Activated naive CD4-positive, alpha-beta T cell treated with anti-CD3 and anti-CD28 coated beads, Interleukin-2, amount 50 U/mL, for 72 hours (primary cell): Measurements from ENCODE around the gene NPAS2. TPM values are rescaled to one million over a fixed set of nuclear protein-coding genes. Genes with fewer than 3 reads are reported as not detected.
A peak's percentile ranks its signal among the peaks of the same experiment; 100 is the strongest.

ENCODE experiments used
- ATAC-seq, 2 donors: fragments of 150-1000 bp; cut with Tn5 transposase; 2 replicates each; pipeline ENCODE4 v1.10.0; 2021; ENCODE audit warnings: mild to moderate bottlenecking in 2 of 2, moderate library complexity in 2 of 2
- DNase-seq, 2 donors: peaks; one replicate each; pipeline ENCODE4 v3.0.0; 2021 to 2022; ENCODE audit warnings: low spot score in 2 of 2
- H3K27ac Mint-ChIP-seq, 2 donors: one replicate each; pipeline ENCODE4 v1.8.0; 2022; ENCODE audit warnings: mild to moderate bottlenecking in 2 of 2, mixed read lengths in 2 of 2
- H3K36me3 Mint-ChIP-seq, 2 donors: one replicate each; pipeline ENCODE4 v1.8.0; 2022; ENCODE audit warnings: mixed read lengths in 2 of 2
- H3K9me3 Mint-ChIP-seq, 2 donors: one replicate each; pipeline ENCODE4 v1.8.0; 2022; ENCODE audit warnings: mixed read lengths in 2 of 2
- total RNA-seq, 2 donors: library from RNA; stranded (reverse); gene quantifications; one replicate each; pipeline ENCODE4 v1.2.3, GENCODE V29; 2022

The NPAS2 gene
- total RNA-seq, 2 donors from 2014 or later, result 3.1 to 20.9 TPM

DNA sequence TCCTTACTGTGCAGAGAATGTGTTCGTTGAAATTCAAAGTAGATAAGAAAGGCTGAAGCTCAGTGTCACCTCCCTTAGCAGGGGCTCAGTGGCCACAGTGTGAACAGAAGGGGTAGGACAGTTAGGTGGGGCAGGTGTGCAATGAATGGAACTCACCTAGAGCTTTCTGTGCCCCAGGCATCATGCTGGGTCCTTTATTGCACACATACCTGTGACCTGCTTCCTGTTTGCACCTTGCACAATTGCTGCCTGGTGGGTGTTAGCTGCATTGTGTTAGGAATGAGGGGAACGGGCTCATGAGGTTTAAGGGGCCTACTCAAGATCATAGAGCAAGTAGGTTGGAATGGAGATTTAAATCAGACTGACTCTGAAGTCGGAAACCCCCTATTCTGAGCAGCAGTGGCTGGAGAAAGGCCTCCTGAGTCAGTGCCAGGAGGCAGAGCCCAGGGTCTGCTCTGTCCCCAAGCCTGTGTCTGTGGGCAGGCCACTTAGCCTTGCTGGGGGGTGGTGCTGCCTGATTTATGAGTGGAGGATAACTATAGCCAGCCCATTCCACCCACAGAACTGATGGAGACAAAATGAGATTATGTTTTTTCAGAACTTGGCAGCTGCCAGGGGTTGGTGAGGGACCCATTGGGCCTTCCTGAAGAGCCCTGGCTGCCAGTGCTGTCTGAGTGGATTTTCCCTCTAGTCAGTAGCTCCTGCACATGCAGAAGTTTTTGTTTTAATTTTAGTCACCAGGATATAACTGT is 76.2 kb downstream of the NPAS2 start:
- peak overlapping the region in 1 of 2 donors; percentile 14 for H3K27ac Mint-ChIP-seq
- H3K36me3 Mint-ChIP-seq, result peaks cover 0 to 26% of the 10 kb centered on the region in 2 donors
- H3K9me3 Mint-ChIP-seq, result peaks cover 0 to 6% of the 10 kb centered on the region in 2 donors
- DNase-seq, result no peak
- ATAC-seq, result no peak

DNA sequence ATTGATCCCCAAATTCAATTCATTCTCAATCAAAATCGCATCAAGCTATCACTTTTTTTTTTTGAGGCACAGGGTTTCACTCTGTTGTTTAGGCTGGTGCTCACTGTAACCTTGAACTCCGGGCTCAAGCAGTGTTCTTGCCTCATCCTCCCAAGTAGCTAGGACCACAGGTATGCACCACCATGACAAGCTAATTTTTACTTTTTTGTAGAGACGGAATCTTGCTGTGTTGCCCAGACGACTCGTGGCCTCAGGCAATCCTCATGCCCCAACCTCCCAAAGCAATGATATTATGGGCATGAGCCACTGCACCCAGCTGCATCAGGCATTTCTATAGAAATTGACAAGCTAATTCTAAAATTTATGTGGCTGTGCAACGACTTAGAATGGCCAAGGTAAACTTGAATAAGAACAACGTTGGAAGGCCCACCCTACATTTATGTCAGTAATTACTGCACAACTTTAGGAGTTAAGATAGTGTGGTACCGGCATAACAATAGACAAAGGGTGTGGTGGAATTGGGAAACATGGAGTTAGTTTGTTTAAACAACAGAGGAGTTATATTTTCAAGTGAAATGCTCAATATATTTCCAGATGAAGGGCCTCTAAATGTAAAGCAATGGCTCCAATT is 78.2 kb downstream of the NPAS2 start:
- H3K36me3 Mint-ChIP-seq, result peaks cover 0 to 26% of the 10 kb centered on the region in 2 donors
- DNase-seq (no peak), ATAC-seq (no peak)
- H3K27ac Mint-ChIP-seq, result no peak overlapping the region
- H3K9me3 Mint-ChIP-seq, result peaks cover 0 to 6% of the 10 kb centered on the region in 2 donors

DNA sequence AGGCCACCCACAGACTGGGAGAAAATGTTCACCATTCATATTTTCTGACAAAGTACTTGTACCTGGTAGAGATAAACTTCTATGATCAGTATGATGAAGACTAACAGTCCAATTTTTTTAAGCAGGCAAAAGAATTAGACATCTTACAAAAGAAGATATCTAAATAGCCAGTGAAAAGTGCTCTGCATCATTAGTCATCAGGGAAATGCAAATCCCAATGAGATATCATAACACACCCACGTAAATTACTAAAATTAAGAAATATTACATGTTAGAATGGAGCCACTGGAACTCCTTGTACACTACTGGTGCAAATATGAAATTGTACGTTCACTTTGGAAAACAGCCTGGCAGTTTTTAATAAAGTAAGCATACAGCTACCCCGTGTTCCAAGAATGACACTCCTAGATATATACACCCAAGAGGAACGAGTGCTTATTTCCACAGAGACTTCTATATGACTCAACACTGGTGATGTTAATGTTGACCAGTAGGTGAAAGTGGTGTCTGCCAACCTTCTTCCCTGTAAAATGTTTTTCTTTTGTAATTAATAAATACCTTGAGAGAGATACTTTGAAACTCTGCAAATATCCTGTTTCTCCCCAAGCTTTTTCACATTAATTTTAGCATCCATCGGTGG is 80.3 kb downstream of the NPAS2 start:
- H3K27ac Mint-ChIP-seq, result no peak overlapping the region
- no peak for DNase-seq
- peaks cover 0 to 6% of the 10 kb centered on the region in 2 donors for H3K9me3 Mint-ChIP-seq
- ATAC-seq, result no peak
- H3K36me3 Mint-ChIP-seq, result peaks cover 0 to 26% of the 10 kb centered on the region in 2 donors

GRCh38 chr2:100902817-100903405 is 83.0 kb downstream of the NPAS2 start:
- peaks cover 0 to 3% of the 10 kb centered on the region in 2 donors for H3K9me3 Mint-ChIP-seq
- H3K36me3 Mint-ChIP-seq, result peaks cover 0 to 5% of the 10 kb centered on the region in 2 donors
- H3K27ac Mint-ChIP-seq, result peak overlapping the region in 1 of 2 donors; percentile 58
- ATAC-seq, result no peak
- no peak for DNase-seq

DNA sequence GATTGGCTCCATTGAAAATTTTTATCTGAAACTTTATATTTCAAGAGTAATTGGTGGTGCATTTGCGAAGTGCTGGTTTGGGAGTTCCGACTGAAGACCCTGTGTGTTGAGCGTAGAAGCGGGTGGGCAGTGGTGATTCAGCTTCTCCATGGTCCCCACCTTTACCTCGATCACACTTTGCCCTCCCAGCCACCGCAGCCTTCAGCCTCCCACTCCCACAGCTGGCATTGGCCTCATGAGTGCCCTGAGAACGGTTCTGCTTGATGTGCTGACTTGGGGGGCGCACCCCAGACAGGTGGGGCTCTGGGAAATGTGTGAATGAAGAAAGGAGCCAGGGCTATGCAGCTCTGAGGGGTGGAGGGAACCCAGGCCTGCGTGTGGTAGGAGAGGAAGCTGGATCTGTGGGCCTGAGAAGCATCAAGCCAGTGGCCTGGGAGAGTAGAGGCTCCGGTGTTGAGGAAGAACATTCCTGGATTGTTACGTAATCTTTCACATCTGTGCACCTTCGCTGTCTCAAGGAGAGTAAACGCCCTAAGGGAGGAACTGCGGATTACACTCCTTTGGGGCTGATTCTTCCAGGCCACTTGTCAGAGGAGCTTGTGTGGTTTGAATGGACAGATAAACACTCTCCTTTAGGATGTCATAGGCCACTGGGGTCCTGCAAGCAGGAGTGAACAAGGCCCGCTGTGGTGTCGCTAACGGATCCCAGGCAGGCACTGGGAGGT is 83.8 kb downstream of the NPAS2 start:
- peaks cover 0 to 3% of the 10 kb centered on the region in 2 donors for H3K9me3 Mint-ChIP-seq
- ATAC-seq (no peak), DNase-seq (no peak)
- no peak overlapping the region for H3K27ac Mint-ChIP-seq
- peaks cover 0 to 2% of the 10 kb centered on the region in 2 donors for H3K36me3 Mint-ChIP-seq

- DNase-seq, result no peak
- Mint-ChIP-seq H3K9me3 (peaks cover 0 to 4% of the 10 kb centered on the region in 2 donors), H3K36me3 (peaks cover 0 to 8% of the 10 kb centered on the region in 2 donors), H3K27ac (no peak overlapping the region)
- ATAC-seq, result peak in 1 of 2 donors; percentile 11
Measured at GRCh38 chr2:100905132-100905805, 85.3 kb downstream of the NPAS2 start.

DNA sequence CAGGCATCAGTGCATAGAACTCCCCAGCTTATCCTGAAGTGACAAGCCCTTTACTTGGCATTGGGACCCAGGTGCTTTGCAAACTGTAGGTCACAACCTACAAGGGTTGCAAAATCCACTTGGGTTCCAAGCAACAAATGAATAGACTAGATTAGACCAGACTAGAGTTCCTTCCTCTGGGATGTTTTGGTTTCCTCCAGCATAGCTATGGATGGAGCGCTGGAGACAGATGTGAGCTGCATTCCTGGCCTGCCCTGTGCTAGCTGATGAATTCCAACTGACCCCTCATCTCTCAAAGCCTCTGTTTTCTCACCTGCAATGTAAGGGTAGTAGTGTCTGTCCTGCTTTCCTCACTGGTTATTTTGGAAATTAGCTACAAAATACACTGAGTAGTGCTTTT is 86.2 kb downstream of the NPAS2 start:
- peaks cover 0 to 8% of the 10 kb centered on the region in 2 donors for H3K36me3 Mint-ChIP-seq
- DNase-seq (no peak), ATAC-seq (no peak)
- no peak overlapping the region for H3K27ac Mint-ChIP-seq
- peaks cover 0 to 4% of the 10 kb centered on the region in 2 donors for H3K9me3 Mint-ChIP-seq

GRCh38 chr2:100906679-100907078 is 86.7 kb downstream of the NPAS2 start:
- no peak for ATAC-seq
- no peak for DNase-seq
- Mint-ChIP-seq H3K36me3 (peaks cover 0 to 8% of the 10 kb centered on the region in 2 donors), H3K9me3 (peaks cover 0 to 4% of the 10 kb centered on the region in 2 donors), H3K27ac (no peak overlapping the region)

DNA sequence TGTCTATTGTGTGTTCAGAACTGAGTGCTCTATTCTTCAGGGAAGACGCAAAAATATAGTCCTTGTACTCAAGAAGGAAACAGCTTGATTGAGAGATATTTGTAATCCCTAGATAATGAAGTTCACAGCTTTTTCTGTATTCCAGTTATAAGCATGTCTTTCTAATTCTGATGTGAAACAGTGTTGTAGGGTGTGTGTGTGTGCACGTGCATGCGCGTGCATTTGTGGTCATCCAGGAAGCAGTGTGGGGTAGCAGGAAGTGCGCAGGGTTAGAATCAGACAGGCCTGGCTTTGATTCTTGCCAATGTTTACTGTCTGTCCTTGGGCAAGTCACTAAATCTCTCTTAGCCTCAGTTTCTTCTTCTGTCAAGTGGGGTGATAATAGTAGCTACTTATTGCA is 87.9 kb downstream of the NPAS2 start:
- no peak for DNase-seq
- no peak for ATAC-seq
- Mint-ChIP-seq H3K9me3 (peaks cover 0 to 4% of the 10 kb centered on the region in 2 donors), H3K27ac (no peak overlapping the region), H3K36me3 (peaks cover 0 to 9% of the 10 kb centered on the region in 2 donors)

GRCh38 chr2:100909534-100910081 is 89.7 kb downstream of the NPAS2 start:
- H3K27ac Mint-ChIP-seq, result no peak overlapping the region
- H3K9me3 Mint-ChIP-seq, result peaks cover 0 to 4% of the 10 kb centered on the region in 2 donors
- no peak for ATAC-seq
- no peak for DNase-seq
- peaks cover 8 to 24% of the 10 kb centered on the region in 2 donors for H3K36me3 Mint-ChIP-seq

DNA sequence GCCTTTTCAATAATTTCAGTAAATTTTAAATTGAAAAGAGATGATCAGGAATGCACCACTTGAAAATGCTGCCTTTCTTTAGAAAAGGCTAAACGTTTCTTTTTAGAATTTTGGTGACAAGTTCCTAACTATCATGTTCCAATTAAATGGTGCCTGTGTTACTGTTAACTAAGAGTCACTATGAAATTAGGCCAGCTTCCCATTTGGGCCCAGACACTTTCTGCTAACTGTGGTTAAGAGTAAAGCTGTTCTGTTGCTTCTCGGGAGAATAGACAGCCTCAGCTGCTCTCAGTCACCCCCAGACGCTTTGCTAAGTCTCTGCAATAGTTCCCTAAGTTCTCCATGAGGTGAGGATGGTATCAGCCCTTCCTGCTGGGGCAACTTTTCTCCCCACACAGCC is 90.2 kb downstream of the NPAS2 start:
- no peak for DNase-seq
- Mint-ChIP-seq H3K36me3 (peaks cover 13 to 27% of the 10 kb centered on the region in 2 donors), H3K9me3 (peaks cover 0 to 4% of the 10 kb centered on the region in 2 donors), H3K27ac (no peak overlapping the region)
- no peak for ATAC-seq

- ATAC-seq, result no peak
- Mint-ChIP-seq H3K36me3 (peaks cover 6 to 10% of the 10 kb centered on the region in 2 donors), H3K27ac (no peak overlapping the region), H3K9me3 (peaks cover 0 to 6% of the 10 kb centered on the region in 2 donors)
- peak in 1 of 2 donors; percentile 51 for DNase-seq
Measured at GRCh38 chr2:100919316-100919715, 99.4 kb downstream of the NPAS2 start.

DNA sequence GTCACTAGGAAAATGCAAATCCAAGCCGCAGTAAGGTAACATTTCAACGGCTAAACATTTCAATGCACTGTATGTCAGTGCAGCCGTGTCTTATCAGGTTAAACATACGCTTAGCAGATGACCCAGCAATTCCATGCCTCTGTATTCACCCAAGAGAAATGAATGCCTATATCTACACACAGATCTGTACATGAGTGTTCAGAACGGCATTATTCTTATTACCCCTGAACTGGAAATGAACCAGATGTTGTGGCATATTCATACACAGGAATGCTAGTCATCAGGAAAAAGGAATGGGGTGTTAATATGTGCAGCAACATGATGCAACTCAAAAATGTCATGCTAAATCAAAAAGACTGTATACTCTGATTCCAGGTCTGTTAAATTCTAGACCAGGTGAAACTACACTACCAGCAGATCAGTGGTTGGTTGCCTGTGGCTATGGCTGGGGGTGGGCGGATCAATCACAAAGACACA is 101.8 kb downstream of the NPAS2 start:
- Mint-ChIP-seq H3K27ac (no peak overlapping the region), H3K9me3 (no peaks in the 10 kb centered on the region), H3K36me3 (peaks cover 4 to 12% of the 10 kb centered on the region in 2 donors)
- ATAC-seq, result no peak
- no peak for DNase-seq

DNA sequence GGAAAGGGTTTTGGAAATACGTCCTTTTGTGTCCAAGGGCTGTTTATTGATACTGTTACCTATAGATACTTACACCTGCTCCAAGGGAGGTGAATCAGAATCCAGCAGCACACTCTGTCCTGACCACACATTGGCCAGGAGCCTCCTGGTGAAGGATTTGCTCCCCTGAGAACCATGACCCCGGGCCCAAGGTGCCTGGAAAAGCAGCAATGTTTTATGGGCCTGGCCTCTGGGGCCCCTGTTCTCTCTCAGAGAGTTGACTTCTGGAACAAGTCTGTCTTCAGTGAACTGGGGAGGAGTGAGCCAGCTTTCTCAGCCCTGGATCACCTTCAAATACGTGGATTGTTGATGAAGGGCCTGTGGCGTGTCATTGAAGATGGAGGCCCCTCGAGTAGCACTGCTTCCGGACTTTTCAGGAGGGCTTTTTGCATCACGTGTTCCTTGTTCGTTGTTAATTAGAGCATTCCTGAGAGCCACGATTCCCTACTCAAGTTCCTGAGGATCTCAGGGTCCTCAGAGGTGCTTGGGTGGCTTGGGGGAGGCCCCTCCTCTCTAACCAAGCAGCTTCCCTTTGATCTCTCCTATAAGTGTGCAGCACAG is 103.6 kb downstream of the NPAS2 start:
- peaks cover 4 to 12% of the 10 kb centered on the region in 2 donors for H3K36me3 Mint-ChIP-seq
- DNase-seq, result no peak
- ATAC-seq, result no peak
- peak overlapping the region; percentile 92 to 93 for H3K27ac Mint-ChIP-seq
- no peaks in the 10 kb centered on the region for H3K9me3 Mint-ChIP-seq

DNA sequence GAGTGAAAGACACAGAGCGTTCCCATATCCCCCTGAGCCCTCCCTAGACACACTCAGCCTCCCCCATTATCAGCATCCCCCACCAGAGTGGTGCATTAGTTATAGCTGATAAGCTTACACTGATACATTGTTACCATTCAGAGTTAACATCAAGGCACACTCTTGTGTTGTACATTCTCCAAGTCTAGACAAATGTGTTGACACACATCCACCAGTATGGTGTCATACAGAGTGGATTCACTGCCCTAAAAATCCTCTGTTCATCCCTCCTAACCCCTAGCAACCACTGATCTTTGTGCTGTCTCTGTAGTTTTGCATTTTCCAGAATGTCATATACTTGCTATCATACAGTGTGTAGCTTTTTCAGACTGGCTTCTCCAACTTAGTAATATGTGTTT is 104.2 kb downstream of the NPAS2 start:
- Mint-ChIP-seq H3K27ac (peak overlapping the region; percentile 92 to 93), H3K9me3 (no peaks in the 10 kb centered on the region), H3K36me3 (peaks cover 4 to 12% of the 10 kb centered on the region in 2 donors)
- ATAC-seq, result peak; percentile 19 to 39
- no peak for DNase-seq
